Measurements from ENCODE around the gene PNKP.

PNKP gene

DNA sequence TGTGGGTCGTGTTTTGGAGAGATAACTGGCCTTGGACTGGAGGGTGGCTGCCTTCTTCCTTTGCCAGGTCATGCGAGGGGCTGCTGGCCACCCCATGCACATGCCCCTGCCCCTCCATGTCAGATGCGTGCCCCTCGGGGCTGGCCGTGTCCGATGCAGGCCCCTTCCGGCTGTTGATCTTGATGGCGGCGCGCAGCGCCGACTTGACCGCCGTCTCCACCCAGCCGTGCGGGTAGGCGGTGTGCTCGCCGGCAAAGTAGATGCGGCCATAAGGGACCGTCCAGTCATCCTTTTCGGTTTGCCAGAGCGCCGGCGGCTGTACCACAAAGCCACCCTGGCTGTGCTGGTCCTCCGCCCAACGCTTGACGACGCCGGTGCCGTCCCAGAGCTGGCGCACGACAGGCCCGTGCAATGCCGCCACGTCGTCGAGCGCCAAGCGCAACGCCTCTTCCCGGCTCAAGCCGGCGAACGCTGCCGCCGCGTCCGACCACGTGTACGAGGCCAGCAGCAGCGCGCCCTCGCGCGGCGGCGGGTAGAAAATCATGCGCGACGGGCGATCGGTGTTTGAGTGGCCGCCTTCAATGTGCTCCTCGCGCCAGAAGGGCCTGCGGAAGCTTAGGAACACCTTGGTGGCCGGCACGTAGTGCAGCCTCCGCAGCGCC lies 22.4 kb upstream of the PNKP start:
- peak; percentile 76 for DNase-seq

DNA sequence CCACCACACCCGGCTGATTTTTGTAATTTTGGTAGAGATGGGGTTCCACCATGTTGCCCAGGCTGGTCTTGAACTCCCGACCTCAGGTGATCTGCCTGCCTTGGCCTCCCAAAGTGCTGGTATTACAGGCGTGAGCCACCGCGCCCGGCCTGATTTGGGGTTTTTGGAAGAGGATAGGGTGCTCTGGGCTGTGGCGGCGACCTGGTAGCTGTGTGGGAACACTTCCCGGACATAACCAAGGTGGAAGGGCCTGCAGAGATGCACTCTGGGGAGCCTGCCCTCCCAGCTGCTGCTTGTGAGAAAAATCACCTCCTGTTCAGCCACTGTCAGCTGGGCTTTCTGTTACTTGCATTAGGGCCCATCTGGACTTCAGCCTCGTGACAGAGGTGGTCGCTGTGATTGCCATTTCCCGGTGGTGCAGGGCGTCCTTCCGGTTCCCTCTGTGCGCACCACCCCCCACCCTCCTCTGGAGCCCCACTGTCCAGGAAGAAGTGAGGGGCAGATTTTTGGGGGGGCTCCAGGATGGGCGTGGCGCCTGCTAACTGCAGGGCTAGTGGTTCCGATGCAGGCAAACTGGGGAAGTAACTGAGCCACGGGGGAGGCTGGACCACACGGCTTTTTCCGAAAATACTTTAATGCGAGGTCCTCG lies 21.8 kb upstream of the PNKP start:
- DNase-seq, result no peak

GRCh38 chr19:49888510-49888824 lies 21.1 kb upstream of the PNKP start:
- DNase-seq, result no peak

GRCh38 chr19:49887665-49888509 lies 20.5 kb upstream of the PNKP start:
- no peak for DNase-seq

- no peak for DNase-seq
Measured at GRCh38 chr19:49887037-49887664, 19.8 kb upstream of the PNKP start.

GRCh38 chr19:49884760-49885159 lies 17.4 kb upstream of the PNKP start:
- no peak for DNase-seq

- no peak for DNase-seq
Measured at GRCh38 chr19:49884109-49884508, 16.7 kb upstream of the PNKP start.

DNA sequence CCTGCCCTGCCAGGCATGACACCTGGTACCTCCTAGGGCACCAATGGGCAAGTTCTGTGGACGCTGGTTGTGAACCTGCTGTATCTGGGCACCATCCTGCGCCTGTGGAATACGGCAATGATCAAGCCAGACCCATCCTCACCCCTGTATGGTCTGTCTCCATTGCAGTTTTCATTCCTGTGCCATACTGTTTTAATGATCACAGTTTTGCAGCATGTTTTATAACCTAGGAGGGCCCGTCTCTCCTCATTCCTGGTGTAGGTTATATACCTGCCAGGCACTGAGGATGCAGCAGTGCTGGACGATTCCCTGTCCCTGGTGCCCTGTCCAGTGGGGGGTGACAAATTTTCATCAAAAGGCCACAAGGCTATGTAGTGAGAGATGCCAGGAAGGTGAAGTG lies 15.7 kb upstream of the PNKP start:
- DNase-seq, result no peak

DNA sequence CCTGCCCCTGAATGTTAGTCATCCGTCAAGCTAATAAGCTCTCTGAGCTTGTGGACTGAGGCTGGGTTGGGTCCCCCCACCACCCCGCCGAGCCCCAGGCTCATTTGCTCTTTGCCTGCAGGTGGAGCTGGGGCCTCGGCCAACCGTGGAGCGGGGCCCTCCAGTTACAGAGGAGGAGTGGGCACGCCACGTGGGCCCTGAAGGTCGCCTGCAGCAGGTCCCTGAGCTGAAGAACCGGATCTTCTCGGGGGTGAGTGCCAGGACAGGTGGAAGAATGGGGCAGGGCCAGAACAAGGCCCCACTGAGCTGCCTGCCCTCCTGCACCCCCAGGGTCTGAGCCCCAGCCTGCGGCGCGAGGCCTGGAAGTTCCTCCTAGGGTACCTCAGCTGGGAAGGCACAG lies 15.3 kb upstream of the PNKP start:
- DNase-seq, result no peak

DNA sequence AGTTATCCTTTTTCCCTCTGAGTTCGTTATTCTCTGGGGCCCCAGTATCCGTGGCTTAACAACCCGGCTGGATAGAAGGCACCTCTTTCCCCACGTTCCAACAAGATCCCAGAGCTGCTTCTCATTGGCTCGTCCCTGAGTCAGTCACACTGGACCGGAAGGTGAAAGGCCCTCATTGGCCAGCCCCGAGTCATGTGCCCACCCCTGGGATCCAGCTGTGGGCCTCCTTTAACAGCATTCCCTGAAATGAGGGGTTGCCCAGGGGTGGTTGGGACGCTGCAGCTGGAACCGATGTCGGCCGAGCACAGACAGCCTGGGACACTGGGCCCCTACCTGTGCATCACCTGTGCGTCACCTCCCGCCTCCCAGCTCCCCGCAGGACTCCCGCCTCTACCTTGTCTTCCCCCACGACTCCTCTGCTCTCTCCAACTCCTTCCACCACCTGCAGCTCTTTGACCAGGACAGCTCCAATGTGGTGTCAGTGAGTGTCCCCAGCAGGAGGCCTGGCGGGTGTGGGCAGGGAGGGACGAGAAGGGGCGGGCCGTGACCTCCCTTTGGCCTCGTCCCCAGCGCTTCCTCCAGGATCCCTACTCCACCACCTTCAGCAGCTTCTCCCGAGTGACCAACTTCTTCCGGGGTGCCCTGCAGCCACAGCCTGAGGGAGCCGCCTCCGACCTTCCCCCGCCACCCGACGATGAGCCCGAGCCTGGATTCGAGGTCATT lies 14.5 kb upstream of the PNKP start:
- DNase-seq, result no peak

GRCh38 chr19:49881186-49881585 lies 13.8 kb upstream of the PNKP start:
- DNase-seq, result no peak

DNA sequence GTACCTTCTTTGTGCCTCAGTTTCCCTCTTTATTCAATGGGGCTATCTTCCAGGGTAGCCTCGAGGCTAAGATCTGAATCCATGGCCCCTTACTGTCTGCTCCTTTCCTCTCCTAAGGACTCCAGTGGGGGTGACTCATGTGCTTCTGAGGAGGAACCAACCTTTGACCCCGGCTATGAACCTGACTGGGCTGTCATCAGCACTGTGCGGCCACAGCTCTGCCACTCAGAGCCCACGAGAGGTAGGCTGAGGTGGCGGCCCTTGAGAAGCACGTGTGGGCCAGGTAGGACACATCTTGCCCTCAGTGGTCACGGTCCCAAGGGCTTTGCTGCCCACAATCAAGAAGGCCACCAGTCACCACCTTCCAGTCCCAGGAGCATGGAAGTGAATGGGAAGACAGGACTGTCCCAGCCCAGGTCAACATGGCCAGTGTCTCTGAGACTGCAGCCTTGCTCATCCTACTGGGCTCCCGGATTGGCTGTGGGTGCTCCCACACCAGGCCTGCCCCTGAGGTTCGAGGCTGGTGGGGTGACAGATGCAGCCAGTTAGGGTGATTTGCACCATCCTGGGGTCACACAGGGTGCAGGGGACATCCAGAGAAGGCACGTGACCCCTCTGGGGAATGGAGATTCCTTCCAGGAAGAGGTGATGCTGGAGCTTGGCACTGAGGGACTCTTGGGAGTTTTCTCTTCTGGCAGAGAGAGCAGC lies 12.9 kb upstream of the PNKP start:
- no peak for DNase-seq

- no peak for DNase-seq
Measured at GRCh38 chr19:49879243-49879963, 12.0 kb upstream of the PNKP start.

GRCh38 chr19:49878744-49879070 lies 11.3 kb upstream of the PNKP start:
- no peak for DNase-seq

DNA sequence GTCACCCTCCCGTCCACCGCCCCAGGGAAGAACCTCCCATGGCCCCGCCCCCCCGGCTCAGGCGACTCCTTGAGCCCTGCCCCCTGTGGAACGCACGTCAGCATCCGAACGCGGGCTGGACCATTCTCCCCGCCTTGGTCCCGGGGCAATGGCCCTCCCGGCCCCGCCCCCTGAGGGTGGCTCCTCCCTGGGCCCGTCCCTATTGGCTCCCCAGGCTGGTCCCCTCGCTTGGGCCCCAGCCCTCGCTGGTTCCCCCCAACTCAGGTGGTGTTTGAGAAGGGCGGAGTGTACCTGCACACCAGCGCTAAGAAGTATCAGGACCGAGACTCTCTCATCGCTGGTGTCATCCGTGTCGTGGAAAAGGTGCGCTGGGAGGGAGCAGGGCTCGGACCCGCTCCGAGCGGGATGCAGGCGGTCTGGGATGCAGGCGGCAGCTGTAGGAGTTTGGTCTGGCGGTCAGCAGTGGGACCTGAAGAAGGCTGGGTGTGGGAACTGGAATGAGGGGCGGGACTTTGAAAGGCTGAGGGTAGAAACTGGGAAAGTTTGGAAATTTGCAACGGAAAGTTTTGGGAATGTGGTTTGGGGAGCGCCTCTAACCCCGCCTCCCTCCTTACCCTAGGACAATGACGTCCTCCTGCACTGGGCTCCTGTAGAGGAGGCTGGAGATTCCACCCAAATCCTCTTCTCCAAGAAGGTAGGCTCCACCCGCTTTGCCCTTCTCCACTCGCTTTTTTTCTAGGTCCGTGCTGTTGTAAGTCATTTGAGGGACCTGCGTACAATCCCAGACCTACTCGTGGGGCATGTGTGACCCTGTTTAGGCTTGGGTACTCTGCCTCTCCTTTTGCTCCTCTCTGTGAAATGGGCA lies 10.7 kb upstream of the PNKP start:
- DNase-seq, result peak; percentile 99

DNA sequence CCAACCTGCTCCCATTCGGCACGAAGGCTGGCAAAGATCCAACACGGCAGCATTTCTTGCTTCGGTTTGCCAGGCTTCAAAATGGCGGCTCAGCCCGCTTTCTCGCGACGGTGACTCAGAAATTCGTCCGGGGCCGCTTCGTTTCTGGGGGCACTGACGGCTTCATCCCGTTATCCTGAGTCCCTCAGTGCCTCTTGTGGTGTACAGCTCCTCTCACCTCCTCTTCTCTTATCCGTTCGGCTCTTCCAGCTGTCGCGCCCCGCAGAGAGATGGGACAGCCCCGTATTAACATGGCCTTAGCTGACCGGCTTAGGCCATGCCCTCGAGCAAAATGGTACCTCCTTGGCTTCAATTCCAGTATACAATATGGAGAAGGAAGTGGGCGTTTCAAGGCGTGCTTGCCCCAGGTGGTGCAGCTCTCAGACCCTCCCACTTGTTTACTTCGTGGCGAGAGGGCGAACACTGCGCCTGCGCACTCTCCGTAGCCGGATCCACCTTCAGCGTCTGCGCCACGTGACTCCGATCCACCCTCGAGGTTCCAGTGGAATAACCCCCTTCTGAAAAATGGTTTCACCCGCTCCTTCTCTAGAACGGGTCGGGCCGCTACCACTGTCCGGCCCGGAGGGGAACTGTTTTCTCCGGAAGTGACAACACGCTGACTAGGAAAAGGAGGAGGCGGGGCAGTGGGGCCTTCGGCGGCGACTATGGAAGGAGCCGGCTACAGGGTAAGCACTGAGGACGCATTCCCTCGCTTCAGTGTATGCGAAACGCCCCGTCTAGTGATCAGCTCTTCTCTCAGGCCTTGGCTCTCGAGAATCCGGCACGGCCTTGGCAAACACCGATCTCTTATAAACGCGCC lies 9.9 kb upstream of the PNKP start, which contains the start of the genes AKT1S1 and TBC1D17:
Gene AKT1S1 (minus strand): TSS at position 336 of the 859 bp plus-strand sequence. CDS start 4,060 bp downstream, outside the sequence.
Gene TBC1D17 (plus strand): TSS at position 683 of the 859 bp plus-strand sequence. CDS start 22 bp downstream, at position 705.
- DNase-seq, result peak; percentile 96

DNA sequence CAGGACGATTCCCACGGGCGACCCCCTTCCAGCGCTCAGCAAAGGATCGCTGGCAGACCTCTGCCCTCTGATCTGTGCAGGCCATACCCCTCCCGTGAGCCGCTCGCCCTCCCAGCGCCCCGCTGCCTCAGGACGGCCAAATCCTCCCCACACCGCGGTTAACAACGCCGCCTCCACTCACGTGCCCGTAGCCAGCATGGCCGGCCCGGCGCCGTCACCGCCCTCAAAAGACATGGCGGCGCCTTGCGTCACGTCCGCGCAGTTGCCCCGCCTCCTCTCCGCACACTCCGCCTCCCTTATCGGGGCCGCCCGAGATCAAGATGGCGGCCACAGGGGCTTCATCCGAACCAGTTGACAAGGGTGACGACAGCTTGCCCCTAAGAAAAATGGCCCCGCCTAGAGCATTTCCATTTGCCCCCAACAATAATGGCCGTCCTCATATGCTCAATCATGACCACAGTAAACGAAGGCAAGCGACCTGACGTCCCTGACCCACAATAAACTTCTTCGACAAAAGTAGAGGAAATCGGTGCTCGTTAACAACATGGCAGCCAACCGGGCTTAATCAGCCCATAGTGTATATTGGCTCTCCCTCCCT lies 9.1 kb upstream of the PNKP start:
- peak; percentile 96 for DNase-seq

DNA sequence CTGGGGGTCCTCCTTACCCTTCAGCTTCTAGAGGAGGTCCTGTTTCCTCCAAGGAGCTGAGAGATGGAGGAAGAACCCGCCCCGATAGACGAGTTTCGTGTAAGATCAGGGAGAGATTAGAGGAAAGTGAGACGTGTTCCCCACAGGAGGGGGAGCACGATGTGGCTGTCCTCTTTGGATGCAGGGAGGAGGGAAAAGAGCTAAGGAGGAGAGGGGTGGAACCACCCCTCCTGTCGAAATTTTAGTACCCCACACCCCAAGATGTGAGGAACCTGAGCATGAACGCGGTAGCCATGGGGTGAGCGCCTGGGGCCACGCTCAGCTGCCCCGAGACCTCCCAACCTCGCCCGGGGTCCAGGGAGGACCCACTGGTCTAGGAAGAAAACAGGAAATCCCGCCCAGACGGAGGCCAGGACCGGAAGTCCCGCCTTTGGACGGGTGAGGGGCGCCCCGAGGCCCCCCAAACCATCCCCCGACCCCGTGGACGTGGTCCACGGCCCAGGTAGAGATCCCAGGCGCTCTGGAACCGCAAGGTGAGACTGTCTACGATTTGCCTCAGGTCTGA lies 8.6 kb upstream of the PNKP start:
- peak; percentile 58 for DNase-seq

DNA sequence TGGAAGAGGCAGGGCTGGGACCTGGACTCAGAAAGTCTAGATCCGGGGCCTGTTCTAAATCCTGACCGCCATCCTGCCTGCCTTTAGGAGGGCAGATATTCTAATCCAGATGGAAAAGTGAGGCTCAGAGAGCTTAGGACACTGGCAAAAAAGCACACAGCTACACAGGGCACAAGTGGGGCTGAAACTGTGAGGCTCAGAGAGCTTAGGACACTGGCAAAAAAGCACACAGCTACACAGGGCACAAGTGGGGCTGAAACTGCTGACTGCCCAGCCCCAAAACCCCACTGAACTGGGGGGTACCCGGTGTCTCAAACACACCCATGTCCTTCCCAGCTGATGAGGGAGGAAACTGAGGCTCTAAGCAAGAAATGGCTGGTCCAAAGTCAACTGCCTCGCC lies 7.8 kb upstream of the PNKP start:
- DNase-seq, result no peak

Measured in stimulated activated CD4-positive, alpha-beta T cell treated with anti-CD3 and anti-CD28 coated beads, Interleukin-4, amount 100 ng/mL, for 1 hour (primary cell).